Left hindlimb (tissue), 1 donor: ENCODE results near the gene SND1.

ENCODE experiments used
- DNase-seq: peaks from one replicate; pipeline ENCODE4 v3.0.0-alpha.2; 2018

The SND1 gene

DNA sequence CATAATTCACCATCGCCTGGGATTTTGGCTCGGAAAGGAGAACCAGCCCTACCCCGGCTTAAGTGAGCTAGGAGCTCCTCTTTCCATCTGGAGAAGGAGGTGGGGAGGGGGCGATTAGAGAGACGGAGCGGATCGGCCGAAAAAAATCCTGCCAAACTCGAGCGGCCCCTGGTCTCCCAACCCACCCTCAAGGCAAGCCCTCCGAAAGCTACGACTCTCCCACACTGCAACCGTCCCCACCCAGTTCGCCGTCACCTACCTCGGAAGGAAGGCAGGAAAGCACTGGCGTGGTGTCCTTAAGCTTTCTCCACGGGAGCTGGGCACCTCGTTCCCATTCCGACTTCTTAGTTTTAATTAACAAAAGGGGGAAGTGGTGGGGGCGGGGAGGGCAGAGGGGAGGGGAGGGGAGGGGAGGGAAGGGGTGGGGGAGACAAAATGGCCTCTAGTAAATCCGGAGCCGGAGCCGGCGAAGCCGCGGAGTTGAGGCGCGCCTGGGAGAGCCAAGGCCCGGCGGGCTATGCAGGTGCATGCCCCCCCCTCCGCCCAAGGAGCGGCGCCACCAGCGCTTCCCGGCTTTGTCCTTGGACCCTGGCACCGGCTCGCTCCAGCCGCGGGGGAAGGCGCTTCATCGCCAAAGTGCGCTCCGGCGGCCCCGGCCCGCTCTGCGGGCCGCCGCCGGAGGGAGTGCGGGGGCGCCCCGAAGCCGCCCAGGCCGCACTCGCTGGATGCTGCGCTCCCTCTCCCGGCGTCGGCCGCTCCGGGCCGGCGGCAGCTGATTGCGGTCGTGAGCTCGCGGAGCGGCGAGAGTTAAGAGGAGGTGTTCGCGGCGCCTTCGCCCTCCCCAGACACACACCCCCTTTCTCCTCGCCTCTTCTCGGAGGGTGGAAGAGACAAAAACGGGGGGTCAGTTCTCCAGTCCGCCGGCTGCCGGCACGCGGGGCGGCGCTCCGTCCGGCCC is 378.9 kb downstream of the SND1 start, which contains the start of gene LRRC4:
LRRC4 (minus strand) TSS at position 784 of the 958 bp plus-strand sequence. CDS start 797 bp downstream, outside the sequence.
- DNase-seq = peak; percentile 56

GRCh38 chr7:128031901-128032604 is 380.1 kb downstream of the SND1 start:
- DNase-seq = peak; percentile 58

DNA sequence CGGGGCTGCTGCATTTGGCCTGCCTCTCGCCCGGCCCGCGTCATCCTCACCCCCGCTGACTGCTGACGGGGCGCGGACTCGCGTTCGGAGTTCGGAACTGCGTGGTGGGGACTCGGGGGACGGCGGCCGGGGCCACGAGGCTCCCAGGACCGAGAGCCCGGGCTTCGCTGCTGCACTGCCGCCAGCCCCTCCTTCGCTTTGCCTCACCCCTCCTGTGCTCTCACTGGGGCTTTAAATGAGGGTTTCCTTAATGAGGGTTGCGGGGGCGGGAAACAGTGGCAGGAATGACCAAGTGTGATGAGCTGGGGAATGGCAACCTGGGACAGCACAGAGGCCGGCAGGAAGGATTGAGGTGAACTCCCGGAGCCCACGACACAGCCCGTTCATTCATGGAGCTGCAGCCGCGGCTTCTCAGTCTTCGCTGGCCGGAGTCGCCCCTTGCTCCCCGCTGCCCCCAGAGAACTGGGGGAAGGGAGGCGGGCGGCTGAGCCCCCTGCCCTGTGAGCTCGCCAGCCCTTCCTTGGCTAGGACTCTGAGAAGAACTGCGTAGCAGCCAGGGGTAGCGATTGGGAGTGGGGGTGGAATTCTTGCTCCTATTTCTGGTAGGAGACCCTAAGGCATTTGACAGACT is 380.7 kb downstream of the SND1 start:
- DNase-seq = peak; percentile 48

DNA sequence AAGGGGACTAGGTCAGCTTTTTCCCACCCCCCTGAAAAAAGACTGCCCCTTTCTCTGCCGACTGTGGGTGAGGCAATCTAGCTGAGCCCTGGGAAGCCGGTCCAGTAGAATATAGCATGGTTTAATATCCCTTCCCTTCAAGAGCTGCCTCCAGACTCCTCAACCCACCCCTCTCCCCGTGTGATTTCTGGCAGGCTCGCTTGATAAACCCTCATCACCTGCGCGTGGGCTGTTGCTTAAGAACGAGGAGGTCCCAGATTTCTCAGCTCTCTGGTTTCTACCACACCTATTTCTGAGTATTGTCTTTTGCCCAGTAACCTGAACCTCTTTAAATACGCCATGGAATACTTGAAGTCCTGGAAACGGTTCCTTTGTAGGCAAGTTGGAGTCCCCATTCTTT is 381.3 kb downstream of the SND1 start:
- no peak for DNase-seq

GRCh38 chr7:128034825-128035224 is 382.8 kb downstream of the SND1 start:
- no peak for DNase-seq

DNA sequence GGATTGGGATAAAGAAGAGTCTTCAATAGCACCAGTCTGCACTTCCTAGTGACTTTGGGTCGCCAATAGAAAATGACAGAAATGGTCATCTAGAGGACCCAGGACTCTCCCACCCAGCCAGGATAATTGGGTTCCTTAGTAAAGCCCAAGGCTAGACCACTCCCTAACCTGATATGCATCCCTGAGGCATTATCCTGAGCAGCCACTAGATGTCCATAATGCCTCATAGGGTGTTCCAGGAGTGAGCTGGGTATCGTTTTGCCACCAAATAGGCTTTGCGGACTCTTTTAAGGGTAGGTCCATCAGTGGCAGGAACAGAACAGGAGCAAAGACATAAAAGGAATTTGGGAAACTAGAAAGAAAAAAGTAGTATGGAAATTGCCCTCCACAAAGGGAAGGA is 383.7 kb downstream of the SND1 start:
- DNase-seq = no peak

DNA sequence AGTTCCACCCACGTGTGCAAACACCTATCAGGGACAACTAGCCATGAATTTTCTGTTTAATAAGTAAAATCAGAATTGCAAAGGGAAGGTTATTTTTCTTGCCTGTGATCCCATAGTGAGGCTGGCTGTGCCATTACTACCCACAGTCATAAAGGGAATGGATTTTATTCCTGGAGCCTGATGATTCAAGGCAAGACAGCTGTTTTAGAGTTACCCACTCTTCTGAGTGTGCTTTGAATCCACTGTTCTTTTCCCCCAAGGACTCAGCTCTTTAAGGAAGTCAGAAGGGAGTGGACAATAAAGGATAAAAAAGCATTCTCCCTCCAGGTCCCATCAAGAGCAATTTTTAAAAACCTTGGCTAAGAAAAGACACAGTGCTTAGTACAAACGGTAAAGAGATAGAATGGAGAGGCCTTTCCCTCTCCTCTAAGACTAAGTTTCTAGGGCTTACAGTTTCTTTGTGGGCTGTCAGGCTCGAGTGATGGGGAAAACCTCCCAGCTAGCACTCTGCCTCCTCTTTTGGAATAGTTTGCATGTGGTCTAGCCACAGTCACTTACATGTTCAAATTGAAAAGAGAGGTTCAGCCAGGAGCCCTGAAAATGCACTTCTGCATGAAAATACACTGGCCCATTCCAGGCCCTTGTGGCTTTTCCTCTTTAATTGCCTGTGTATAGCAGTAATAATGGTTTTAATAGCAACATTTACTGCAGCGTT is 384.4 kb downstream of the SND1 start:
- DNase-seq = no peak

DNA sequence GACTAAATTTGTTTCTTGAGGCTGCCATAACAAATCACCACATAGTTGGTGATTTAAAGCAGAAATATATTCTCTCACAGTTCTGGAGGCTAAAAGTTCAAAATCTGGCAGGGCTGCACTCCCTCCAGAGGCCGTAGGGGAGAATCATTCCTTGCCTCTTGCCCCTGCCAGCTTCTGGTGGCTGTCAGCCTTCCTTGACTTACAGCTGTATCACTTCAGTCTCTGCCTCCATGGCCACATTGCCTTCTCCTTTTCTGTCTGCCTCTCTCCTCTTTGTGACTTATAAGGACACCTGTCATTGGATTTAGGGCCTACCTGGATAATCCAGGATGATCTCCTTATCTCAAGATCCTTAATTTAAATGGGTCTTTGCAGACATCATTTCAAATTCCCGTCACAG is 385.1 kb downstream of the SND1 start:
- DNase-seq = no peak

DNA sequence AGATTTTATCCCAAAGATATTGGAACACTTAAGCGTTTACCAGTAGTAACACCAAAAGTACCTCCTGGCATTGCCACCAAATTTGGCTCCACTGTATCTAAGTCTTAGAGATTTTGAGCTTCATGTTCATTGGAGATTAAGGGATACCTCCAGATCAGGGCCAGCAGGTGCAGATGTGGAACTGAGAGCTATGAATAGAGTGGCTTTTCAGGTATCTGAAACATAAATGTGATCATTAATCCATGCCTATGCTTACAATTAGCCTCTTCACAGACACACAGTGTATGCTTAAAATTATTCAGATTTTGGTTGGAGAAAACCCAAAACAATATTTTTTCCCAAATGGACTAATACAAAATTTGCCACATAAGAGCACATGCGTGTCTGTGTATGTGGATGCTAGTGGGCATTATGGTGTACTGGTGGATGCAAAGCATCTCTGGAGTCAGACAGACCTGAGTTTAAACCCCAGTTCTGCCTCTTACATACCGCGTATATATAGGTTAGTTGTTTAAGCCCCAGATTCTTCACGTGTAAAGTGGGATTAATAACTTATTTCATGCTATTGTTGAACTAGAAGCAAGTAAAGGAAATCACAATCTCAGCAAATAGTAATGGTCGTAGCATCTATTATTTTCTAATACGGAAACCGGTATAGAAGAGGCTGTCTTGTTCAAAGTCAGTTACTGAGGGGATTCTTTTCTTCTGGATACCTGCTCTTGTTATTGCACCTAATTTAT is 386.1 kb downstream of the SND1 start:
- no peak for DNase-seq

DNA sequence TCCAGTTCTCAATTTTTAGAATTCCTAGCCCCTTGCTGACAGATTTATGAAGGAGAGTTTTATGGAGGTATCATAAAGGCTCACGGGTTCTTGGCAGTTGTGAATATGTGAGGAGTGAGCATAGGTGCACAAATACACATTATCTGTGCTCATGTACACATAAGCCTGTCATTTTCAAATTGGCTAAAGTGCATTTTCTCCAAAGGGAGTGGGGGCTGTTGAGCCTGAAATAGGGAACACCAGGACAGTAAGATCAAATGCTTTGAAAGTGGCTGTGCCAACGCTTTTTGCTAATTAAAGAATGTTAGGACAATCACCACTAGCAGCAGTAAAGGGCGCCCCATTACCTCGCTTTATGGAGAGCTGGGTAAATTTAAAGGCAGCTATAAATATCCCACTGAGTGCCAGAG is 387.6 kb downstream of the SND1 start:
- no peak for DNase-seq

GRCh38 chr7:128040205-128040604 is 388.2 kb downstream of the SND1 start:
- no peak for DNase-seq

- no peak for DNase-seq
Observed at GRCh38 chr7:128041203-128041602, 389.2 kb downstream of the SND1 start.

GRCh38 chr7:128042012-128042411 is 390.0 kb downstream of the SND1 start:
- no peak for DNase-seq

DNA sequence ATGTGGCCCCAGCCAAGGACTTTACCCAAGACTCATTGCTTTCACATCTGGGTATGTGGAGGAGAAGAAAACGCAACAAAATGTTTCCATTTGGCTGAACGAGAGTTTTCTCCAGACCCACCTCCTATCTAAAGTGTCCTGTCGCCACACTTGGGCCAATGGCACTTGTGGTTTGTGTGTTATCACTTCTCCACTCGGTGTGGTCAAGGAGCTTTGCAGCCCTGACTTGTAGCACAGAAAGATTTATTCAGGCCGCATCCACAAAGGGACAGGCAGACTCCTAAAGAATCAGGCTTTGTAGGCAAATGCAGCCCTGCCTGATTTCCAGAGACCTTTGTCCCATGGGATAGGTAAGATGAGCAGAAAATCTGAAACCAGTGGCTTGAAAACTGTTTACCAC is 392.1 kb downstream of the SND1 start:
- no peak for DNase-seq

DNA sequence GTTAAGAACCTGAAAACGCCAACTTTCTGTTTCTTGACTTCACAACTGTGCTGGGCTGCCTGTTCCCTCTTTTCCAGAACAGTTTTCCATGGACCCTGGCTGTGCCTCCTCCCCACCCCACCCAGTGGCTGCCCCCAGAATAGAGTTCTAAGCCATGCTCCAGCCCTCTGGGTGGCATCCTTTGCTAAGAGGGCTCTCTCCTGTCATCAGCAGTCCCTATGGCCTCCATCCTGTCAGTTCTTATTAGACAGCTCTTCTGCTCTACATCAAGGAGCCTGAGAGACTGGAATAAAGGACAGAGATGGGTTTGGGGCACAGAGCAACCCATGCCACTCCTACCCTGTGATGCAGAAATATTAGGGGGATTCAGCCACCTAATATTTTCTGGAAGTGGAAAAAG is 393.2 kb downstream of the SND1 start:
- no peak for DNase-seq

GRCh38 chr7:128045766-128046165 is 393.8 kb downstream of the SND1 start:
- DNase-seq = no peak

GRCh38 chr7:128052404-128052803 is 400.4 kb downstream of the SND1 start:
- DNase-seq = no peak

- no peak for DNase-seq
Observed at GRCh38 chr7:128053023-128053422, 401.0 kb downstream of the SND1 start.

DNA sequence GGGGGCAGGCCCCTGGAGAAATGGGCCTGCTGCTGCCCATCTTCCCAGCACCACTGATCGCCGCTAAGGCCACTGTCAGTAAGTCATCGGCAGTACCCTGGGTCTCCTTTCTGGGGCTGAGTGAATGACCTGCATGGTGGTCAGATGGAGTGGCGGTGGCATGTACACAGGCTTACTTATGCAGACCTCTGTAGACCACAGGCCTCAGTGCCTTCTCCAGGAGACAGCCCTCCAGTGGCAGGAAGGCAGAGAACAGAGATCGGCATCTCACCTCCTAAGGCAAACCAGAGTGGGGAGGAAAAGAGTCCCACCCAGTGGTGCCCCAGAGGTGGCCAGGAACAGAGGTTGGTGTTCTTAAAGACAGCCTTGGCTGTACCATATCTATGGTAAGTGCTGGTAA is 402.0 kb downstream of the SND1 start:
- DNase-seq = no peak

DNA sequence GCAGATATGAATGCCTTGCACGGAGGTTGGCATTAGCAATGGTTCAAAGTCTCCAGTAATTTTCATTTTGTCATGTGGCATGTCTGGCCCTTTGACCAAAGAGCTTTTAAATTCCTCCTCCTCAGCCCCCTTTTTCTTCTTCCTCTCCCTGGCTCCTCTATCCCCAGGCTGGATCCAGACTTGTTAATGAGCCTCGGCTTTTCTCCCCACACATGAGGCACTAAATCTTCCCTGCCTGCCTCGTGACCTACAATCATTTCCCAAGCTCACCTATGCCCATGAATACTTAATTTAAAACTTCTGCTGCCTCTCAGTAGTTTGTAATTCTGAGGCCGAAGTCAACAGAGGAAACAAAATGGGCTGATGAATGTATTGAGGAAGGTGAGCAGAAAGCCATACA is 402.5 kb downstream of the SND1 start:
- no peak for DNase-seq

DNA sequence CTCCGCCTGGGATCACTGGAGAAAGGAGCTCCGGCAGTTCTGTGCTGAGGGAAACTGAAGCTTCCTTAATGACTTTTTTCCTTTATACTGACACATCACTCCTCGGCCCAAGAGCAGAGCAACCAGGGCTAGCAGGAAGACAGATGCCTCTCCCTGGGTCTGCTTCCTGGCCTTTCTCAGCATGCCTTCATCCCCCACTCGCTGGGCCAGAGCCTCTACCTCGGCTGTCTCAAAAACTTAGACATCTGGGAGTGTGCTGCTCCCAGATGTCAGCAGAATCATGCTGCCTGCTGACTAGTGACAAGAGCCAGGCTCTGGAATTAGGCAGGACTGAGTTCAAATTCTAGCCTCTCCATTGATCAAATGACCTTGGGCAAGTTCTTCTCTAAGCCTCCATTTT is 403.6 kb downstream of the SND1 start:
- DNase-seq = no peak

DNA sequence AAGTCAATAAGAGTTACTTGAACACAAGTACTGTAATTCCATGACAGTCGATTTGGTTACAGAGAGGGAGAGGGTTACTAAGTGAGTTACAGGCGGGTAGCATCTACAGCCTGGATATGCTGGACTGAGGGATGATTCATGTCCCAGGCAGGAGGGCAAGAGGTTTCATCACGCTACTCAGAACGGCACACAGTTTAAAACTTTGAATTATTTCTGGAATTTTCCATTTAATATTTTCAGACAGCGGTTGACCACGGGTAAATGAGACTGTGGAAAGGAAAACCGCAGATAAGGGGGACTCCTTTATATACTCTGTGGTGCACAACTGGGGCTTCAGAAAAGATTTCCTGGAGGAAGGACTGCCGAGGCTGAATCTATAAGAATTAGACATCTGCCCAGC is 404.9 kb downstream of the SND1 start:
- DNase-seq = no peak
